ENCODE results near the gene WSCD2. TPM values are rescaled to one million over a fixed set of nuclear protein-coding genes. Genes with fewer than 3 reads are reported as not detected.

Gene WSCD2
- polyA plus RNA-seq, 3 donors, result not detected

DNA sequence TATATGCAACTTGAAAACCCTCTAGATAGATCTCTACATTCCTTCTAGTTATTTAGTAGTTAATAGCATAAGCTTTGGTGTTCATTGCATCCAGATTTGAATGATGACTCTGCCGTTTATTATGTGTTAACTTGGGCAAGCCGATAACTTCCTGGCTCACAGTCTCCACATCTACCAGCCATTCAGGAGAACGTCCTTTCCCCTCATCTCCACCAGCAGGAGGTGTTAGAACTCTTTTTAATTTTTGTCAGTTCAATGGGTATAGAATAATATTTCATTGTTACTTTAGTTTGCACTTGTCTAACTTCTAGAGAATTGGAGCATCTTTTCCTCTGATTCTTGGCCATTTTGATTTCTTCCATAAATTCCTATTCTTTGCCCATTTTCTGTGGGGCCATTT, 30.0 kb upstream of the WSCD2 start:
- no CpG with 5 or more reads among the region's 3 CpGs for WGBS (ENCODE audit: insufficient coverage)

DNA sequence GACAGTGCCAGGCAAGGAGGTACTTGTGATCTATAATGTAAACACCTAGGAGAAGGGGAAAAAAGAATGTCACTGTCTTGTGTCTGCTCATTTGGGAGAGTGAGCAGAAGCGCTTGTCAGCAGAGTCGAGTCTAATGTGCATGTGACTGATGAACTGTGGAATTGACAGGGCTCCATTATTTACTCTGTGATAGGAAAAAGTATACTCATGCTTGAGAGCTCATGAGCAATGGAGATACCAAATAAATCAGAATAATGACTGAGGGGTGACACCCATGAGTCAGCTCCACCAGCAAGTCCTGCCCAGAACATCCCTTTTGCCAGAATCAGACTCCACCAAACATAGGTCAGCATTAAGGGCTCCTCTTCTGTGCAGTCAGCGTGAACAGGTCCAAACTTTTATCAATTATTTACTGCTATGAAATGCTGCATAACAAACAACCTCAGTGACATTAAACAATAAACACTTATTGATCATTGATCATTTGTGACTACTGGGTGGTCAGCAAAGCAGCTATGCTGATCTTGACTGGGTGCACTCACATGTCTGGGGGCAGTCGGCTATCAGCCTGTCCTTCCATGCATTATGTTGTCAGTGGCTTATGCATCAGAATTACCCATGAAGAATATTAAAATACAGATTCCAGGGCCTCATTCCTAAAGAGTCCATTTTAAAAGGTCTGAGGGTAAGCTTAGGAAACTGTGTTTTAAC, 29.2 kb upstream of the WSCD2 start:
- H3K9me3 ChIP-seq (replicated peaks in 1 of 2; ENCODE audit: control insufficient read depth in 1 of 2, insufficient read depth in 1 of 2, low read length in 2 of 2), result no peaks in the 10 kb centered on the region
- intact Hi-C loops (cut with micrococcal nuclease), result no loop called here
- WGBS (ENCODE audit: insufficient coverage), result 93% methylated on average over 3 of the region's 4 CpGs

More for the DNA sequence above, 30.0 kb upstream of the WSCD2 start:
- Mint-ChIP-seq H3K36me3 (no peaks in the 10 kb centered on the region), H3K27ac (no peak overlapping the region), H3K27me3 (ENCODE audit: low read depth in 3 of 3) (peaks cover 10 to 13% (median 11%) of the 10 kb centered on the region in 3 donors), H3K4me3 (no peak overlapping the region), H3K9me3 (no peaks in the 10 kb centered on the region), H3K4me1 (no peaks in the 10 kb centered on the region)
- H3K9me3 ChIP-seq (replicated peaks in 1 of 2; ENCODE audit: control insufficient read depth in 1 of 2, insufficient read depth in 1 of 2, low read length in 2 of 2), result no peaks in the 10 kb centered on the region
- TF ChIP-seq, protein P1, sequence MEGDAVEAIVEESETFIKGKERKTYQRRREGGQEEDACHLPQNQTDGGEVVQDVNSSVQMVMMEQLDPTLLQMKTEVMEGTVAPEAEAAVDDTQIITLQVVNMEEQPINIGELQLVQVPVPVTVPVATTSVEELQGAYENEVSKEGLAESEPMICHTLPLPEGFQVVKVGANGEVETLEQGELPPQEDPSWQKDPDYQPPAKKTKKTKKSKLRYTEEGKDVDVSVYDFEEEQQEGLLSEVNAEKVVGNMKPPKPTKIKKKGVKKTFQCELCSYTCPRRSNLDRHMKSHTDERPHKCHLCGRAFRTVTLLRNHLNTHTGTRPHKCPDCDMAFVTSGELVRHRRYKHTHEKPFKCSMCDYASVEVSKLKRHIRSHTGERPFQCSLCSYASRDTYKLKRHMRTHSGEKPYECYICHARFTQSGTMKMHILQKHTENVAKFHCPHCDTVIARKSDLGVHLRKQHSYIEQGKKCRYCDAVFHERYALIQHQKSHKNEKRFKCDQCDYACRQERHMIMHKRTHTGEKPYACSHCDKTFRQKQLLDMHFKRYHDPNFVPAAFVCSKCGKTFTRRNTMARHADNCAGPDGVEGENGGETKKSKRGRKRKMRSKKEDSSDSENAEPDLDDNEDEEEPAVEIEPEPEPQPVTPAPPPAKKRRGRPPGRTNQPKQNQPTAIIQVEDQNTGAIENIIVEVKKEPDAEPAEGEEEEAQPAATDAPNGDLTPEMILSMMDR (IDR thresholded peaks at IDR 0.05), result no peak
- H3K27ac ChIP-seq (ENCODE audit: low read depth in 1 of 2, low read length in 2 of 2), result no peak overlapping the region
- no peaks in the 10 kb centered on the region for H3K4me1 ChIP-seq (ENCODE audit: control insufficient read depth in 1 of 2, insufficient read depth in 2 of 2, low read length in 2 of 2)
- H3K4me2 ChIP-seq (replicated peaks; ENCODE audit: extremely low read depth, low read length, poor library complexity, severe bottlenecking), result no peak overlapping the region
- H3K27me3 ChIP-seq (ENCODE audit: control insufficient read depth in 2 of 2, insufficient read depth in 2 of 2, low read length in 2 of 2), result peaks cover 0 to 2% of the 10 kb centered on the region in 2 donors
- H3K36me3 ChIP-seq (replicated peaks in 1 of 2; ENCODE audit: control insufficient read depth in 1 of 2, insufficient read depth in 2 of 2, low read length in 2 of 2), result no peaks in the 10 kb centered on the region
- no peaks in the 10 kb centered on the region for H4K20me1 ChIP-seq (ENCODE audit: insufficient read depth, low read length)
- intact Hi-C loops (cut with micrococcal nuclease), result no loop called here
- H3K4me3 ChIP-seq (replicated peaks in 1 of 3; ENCODE audit: low read depth in 2 of 3, low read length in 3 of 3), result no peak overlapping the region
- no peak overlapping the region for H2AFZ ChIP-seq (ENCODE audit: insufficient read depth, low read depth, low read length, poor library complexity, severe bottlenecking)
- no peak overlapping the region for H3K9ac ChIP-seq (ENCODE audit: insufficient read depth, low read length, poor library complexity, severe bottlenecking)
- no peaks in the 10 kb centered on the region for H3K79me2 ChIP-seq (ENCODE audit: insufficient read depth, low read length)
- DNase-seq, result no peak

More for the DNA sequence above, 29.2 kb upstream of the WSCD2 start:
- H3K27me3 ChIP-seq (ENCODE audit: control insufficient read depth in 2 of 2, insufficient read depth in 2 of 2, low read length in 2 of 2), result peaks cover 0 to 2% of the 10 kb centered on the region in 2 donors
- H3K4me3 ChIP-seq (replicated peaks in 1 of 3; ENCODE audit: low read depth in 2 of 3, low read length in 3 of 3), result no peak overlapping the region
- no peaks in the 10 kb centered on the region for H3K36me3 Mint-ChIP-seq
- TF ChIP-seq, protein P1 (IDR thresholded peaks at IDR 0.05), result no peak
- H3K79me2 ChIP-seq (ENCODE audit: insufficient read depth, low read length), result no peaks in the 10 kb centered on the region
- peak overlapping the region in 1 of 7 donors; percentile 8 for H3K27ac Mint-ChIP-seq
- no peaks in the 10 kb centered on the region for H3K4me1 ChIP-seq (ENCODE audit: control insufficient read depth in 1 of 2, insufficient read depth in 2 of 2, low read length in 2 of 2)
- no peak overlapping the region for H3K27ac ChIP-seq (ENCODE audit: low read depth in 1 of 2, low read length in 2 of 2)
- no peak overlapping the region for H2AFZ ChIP-seq (ENCODE audit: insufficient read depth, low read depth, low read length, poor library complexity, severe bottlenecking)
- H3K9ac ChIP-seq (ENCODE audit: insufficient read depth, low read length, poor library complexity, severe bottlenecking), result no peak overlapping the region
- no peaks in the 10 kb centered on the region for H3K4me1 Mint-ChIP-seq
- H3K9me3 Mint-ChIP-seq, result no peaks in the 10 kb centered on the region
- H4K20me1 ChIP-seq (ENCODE audit: insufficient read depth, low read length), result no peaks in the 10 kb centered on the region
- no peak for DNase-seq
- H3K4me3 Mint-ChIP-seq, result no peak overlapping the region
- H3K27me3 Mint-ChIP-seq (ENCODE audit: low read depth in 3 of 3), result peaks cover 10 to 13% (median 11%) of the 10 kb centered on the region in 3 donors
- H3K4me2 ChIP-seq (replicated peaks; ENCODE audit: extremely low read depth, low read length, poor library complexity, severe bottlenecking), result no peak overlapping the region
- no peaks in the 10 kb centered on the region for H3K36me3 ChIP-seq (replicated peaks in 1 of 2; ENCODE audit: control insufficient read depth in 1 of 2, insufficient read depth in 2 of 2, low read length in 2 of 2)
